ENCODE results near the gene LCAT.
"Not testable (repeated sequence)": the region's sequence is repeated elsewhere in the genome, so short reads cannot be mapped to it uniquely, and the experiment has no call there.

The LCAT gene

DNA sequence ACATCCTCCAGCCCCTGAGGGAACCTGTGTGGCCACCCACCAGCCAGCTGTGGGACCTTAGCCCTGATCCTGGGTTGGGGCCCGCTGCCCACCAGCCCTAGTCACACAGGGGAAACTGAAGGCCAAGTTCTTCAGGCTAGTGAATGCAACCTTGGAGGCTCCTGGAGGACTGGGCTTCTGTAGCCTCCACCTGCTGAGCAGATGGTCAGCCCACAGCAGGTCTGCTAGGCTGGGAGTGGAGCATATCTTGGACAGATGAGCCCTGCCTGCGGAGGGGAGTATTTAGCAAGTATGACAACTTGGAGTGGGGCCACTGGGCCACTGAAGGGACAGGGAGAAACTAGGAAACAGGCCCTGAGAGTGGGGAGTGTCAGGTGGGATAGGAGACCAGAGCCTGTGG is 32.3 kb upstream of the LCAT start:
- Histone ChIP-seq H2AFZ (ENCODE audit: low read length) (no peak overlapping the region), H3K4me1 (ENCODE audit: insufficient read depth, low read length, poor library complexity, severe bottlenecking) (no peaks in the 10 kb centered on the region), H3K9ac (ENCODE audit: low read depth, low read length, poor library complexity, severe bottlenecking) (no peak overlapping the region), H3K9me3 (ENCODE audit: insufficient read depth, low read depth, low read length) (no peaks in the 10 kb centered on the region), H3K36me3 (ENCODE audit: insufficient read depth, low read length) (no peaks in the 10 kb centered on the region), H3F3A (ENCODE audit: low read depth) (no peaks in the 10 kb centered on the region), H4K20me1 (ENCODE audit: insufficient read depth, low read length, poor library complexity, severe bottlenecking) (no peaks in the 10 kb centered on the region), H3K4me3 (ENCODE audit: low read length, poor library complexity, severe bottlenecking) (no peak overlapping the region), H3K79me2 (ENCODE audit: insufficient read depth, low read length) (no peaks in the 10 kb centered on the region), H3K27me3 (ENCODE audit: insufficient read depth, low read length, poor library complexity, severe bottlenecking) (no peaks in the 10 kb centered on the region), H3K9me2 (replicated peaks; ENCODE audit: low read depth, low read length) (no peaks in the 10 kb centered on the region), H3K4me2 (ENCODE audit: low read depth, low read length, poor library complexity, severe bottlenecking) (no peak overlapping the region)
- TF ChIP-seq CTCF (conservative IDR thresholded peaks at IDR 0.05; ENCODE audit: low read length) (no peak), EZH2phosphoT487 (IDR thresholded peaks at IDR 0.05; ENCODE audit: borderline replicate concordance) (no peak)

DNA sequence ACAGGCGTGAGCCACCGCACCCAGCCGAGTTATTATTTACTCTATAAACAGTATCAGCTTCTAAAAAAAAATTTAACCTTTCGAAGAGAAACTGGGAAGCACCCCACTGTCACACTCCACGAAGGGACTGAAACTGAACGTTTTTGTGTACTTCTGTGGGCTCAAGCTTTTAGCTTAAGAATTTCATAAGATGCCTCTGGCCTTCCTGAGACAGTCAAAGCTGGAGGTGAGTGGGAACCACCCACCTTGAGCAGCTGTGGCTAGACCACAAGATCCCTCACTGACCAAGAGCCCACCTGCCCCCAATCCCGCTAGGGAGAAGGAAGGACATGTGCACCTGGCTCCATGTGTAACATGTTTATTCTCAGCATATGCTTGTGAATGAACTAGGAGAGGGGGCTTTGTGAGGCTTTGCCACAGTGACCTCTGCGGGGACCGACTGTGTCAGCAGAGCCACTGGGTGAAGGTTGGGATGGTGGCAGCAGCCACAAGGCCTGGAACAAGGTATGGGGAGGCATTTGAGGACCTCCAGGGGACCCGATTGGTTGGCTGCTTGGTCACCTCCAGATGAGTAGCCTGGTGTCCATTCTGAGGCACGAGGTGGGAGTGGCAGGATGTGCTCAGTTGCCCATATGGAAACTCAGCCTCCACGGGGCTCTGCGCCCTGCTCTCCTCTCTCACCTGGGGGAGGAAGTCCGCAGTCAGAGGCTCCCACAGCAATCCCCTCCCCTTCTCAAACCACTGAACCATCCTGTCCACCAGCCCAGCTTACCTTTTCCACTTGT is 31.6 kb upstream of the LCAT start:
- Histone ChIP-seq H2AFZ (ENCODE audit: low read length) (no peak overlapping the region), H3F3A (ENCODE audit: low read depth) (no peaks in the 10 kb centered on the region; the same call in 1 of the 2 replicates), H3K9me3 (ENCODE audit: insufficient read depth, low read depth, low read length) (no peaks in the 10 kb centered on the region), H3K4me2 (ENCODE audit: low read depth, low read length, poor library complexity, severe bottlenecking) (no peak overlapping the region), H3K4me3 (ENCODE audit: low read length, poor library complexity, severe bottlenecking) (no peak overlapping the region), H3K27me3 (ENCODE audit: insufficient read depth, low read length, poor library complexity, severe bottlenecking) (no peaks in the 10 kb centered on the region), H3K36me3 (ENCODE audit: insufficient read depth, low read length) (no peaks in the 10 kb centered on the region), H3K9me2 (replicated peaks; ENCODE audit: low read depth, low read length) (no peaks in the 10 kb centered on the region), H3K79me2 (ENCODE audit: insufficient read depth, low read length) (no peaks in the 10 kb centered on the region), H3K4me1 (ENCODE audit: insufficient read depth, low read length, poor library complexity, severe bottlenecking) (no peaks in the 10 kb centered on the region), H3K9ac (ENCODE audit: low read depth, low read length, poor library complexity, severe bottlenecking) (no peak overlapping the region), H4K20me1 (ENCODE audit: insufficient read depth, low read length, poor library complexity, severe bottlenecking) (no peaks in the 10 kb centered on the region)
- TF ChIP-seq CTCF (conservative IDR thresholded peaks at IDR 0.05; ENCODE audit: low read length) = no peak
- TF ChIP-seq EZH2phosphoT487 (IDR thresholded peaks at IDR 0.05; ENCODE audit: borderline replicate concordance) = no peak

GRCh38 chr16:67972285-67972684 is 28.4 kb upstream of the LCAT start:
- H3K9ac ChIP-seq (ENCODE audit: low read depth, low read length, poor library complexity, severe bottlenecking) = not testable (repeated sequence)
- H3K4me1 ChIP-seq (ENCODE audit: insufficient read depth, low read length, poor library complexity, severe bottlenecking) = peaks cover 14% of the 10 kb centered on the region

GRCh38 chr16:67971111-67971510 is 27.2 kb upstream of the LCAT start:
- H2AFZ ChIP-seq (ENCODE audit: low read length) = no peak overlapping the region
- TF ChIP-seq EZH2phosphoT487 (IDR thresholded peaks at IDR 0.05; ENCODE audit: borderline replicate concordance) = no peak
- TF ChIP-seq CTCF (conservative IDR thresholded peaks at IDR 0.05; ENCODE audit: low read length) = no peak

More at GRCh38 chr16:67972285-67972684, 28.4 kb upstream of the LCAT start:
- not testable (repeated sequence) for H3K4me2 ChIP-seq (ENCODE audit: low read depth, low read length, poor library complexity, severe bottlenecking); H3F3A ChIP-seq (ENCODE audit: low read depth); H4K20me1 ChIP-seq (ENCODE audit: insufficient read depth, low read length, poor library complexity, severe bottlenecking); H2AFZ ChIP-seq (ENCODE audit: low read length); H3K9me3 ChIP-seq (ENCODE audit: insufficient read depth, low read depth, low read length); H3K4me3 ChIP-seq (ENCODE audit: low read length, poor library complexity, severe bottlenecking); H3K79me2 ChIP-seq (ENCODE audit: insufficient read depth, low read length); H3K9me2 ChIP-seq (replicated peaks; ENCODE audit: low read depth, low read length); H3K27me3 ChIP-seq (ENCODE audit: insufficient read depth, low read length, poor library complexity, severe bottlenecking); H3K36me3 ChIP-seq (ENCODE audit: insufficient read depth, low read length)

More at GRCh38 chr16:67971111-67971510, 27.2 kb upstream of the LCAT start:
- Histone ChIP-seq H3K79me2 (ENCODE audit: insufficient read depth, low read length) (no peaks in the 10 kb centered on the region), H4K20me1 (ENCODE audit: insufficient read depth, low read length, poor library complexity, severe bottlenecking) (no peaks in the 10 kb centered on the region), H3K9ac (ENCODE audit: low read depth, low read length, poor library complexity, severe bottlenecking) (no peak overlapping the region), H3K9me3 (ENCODE audit: insufficient read depth, low read depth, low read length) (no peaks in the 10 kb centered on the region), H3K27me3 (ENCODE audit: insufficient read depth, low read length, poor library complexity, severe bottlenecking) (no peaks in the 10 kb centered on the region), H3K4me2 (ENCODE audit: low read depth, low read length, poor library complexity, severe bottlenecking) (no peak overlapping the region), H3K4me3 (ENCODE audit: low read length, poor library complexity, severe bottlenecking) (no peak overlapping the region), H3F3A (ENCODE audit: low read depth) (no peaks in the 10 kb centered on the region; the same call in 1 of the 2 replicates), H3K36me3 (ENCODE audit: insufficient read depth, low read length) (no peaks in the 10 kb centered on the region), H3K4me1 (ENCODE audit: insufficient read depth, low read length, poor library complexity, severe bottlenecking) (peaks cover 18% of the 10 kb centered on the region), H3K9me2 (replicated peaks; ENCODE audit: low read depth, low read length) (no peaks in the 10 kb centered on the region)

Data from Loucy (cell line).